Kidney glomerular epithelial cell (primary cell): ENCODE measurements around the gene ABCC6.
"Not testable (repeated sequence)": the region's sequence is repeated elsewhere in the genome, so short reads cannot be mapped to it uniquely, and the experiment has no call there.

Experiments
- DNase-seq: peaks from one replicate; lab custom pipeline; 2025; lab: John Stamatoyannopoulos, UW

The ABCC6 gene

GRCh38 chr16:16161319-16161718, 62.0 kb downstream of the ABCC6 start:
- DNase-seq = no peak

GRCh38 chr16:16159662-16160061, 63.6 kb downstream of the ABCC6 start:
- DNase-seq = no peak

GRCh38 chr16:16158741-16159374, 64.4 kb downstream of the ABCC6 start:
- DNase-seq = no peak

GRCh38 chr16:16158082-16158658, 65.1 kb downstream of the ABCC6 start:
- no peak for DNase-seq

GRCh38 chr16:16157166-16157565, 66.1 kb downstream of the ABCC6 start:
- no peak for DNase-seq

- DNase-seq = no peak
Measured at GRCh38 chr16:16155234-16155633, 68.1 kb downstream of the ABCC6 start.

- no peak for DNase-seq
Measured at GRCh38 chr16:16154281-16154951, 68.9 kb downstream of the ABCC6 start.

- not testable (repeated sequence) for DNase-seq
Measured at GRCh38 chr16:16153000-16153399, 70.3 kb downstream of the ABCC6 start.

- no peak for DNase-seq
Measured at GRCh38 chr16:16151315-16151714, 72.0 kb downstream of the ABCC6 start.

GRCh38 chr16:16150878-16151152, 72.5 kb downstream of the ABCC6 start:
- DNase-seq = no peak

GRCh38 chr16:16150117-16150877, 73.0 kb downstream of the ABCC6 start:
- no peak for DNase-seq

GRCh38 chr16:16149710-16150116, 73.6 kb downstream of the ABCC6 start:
- DNase-seq = no peak

- DNase-seq = peak; percentile 53
Measured at GRCh38 chr16:16148755-16149154, 74.5 kb downstream of the ABCC6 start.

GRCh38 chr16:16148000-16148599, 75.2 kb downstream of the ABCC6 start:
- DNase-seq = peak; percentile 30

- no peak for DNase-seq
Measured at GRCh38 chr16:16147316-16147999, 75.8 kb downstream of the ABCC6 start.

- no peak for DNase-seq
Measured at GRCh38 chr16:16146380-16147315, 76.6 kb downstream of the ABCC6 start.

GRCh38 chr16:16145286-16145685, 78.0 kb downstream of the ABCC6 start:
- DNase-seq = no peak

- DNase-seq = peak; percentile 66
Measured at GRCh38 chr16:16144416-16144815, 78.9 kb downstream of the ABCC6 start.

- peak; percentile 53 for DNase-seq
Measured at GRCh38 chr16:16143931-16144330, 79.4 kb downstream of the ABCC6 start.

GRCh38 chr16:16143038-16143763, 80.1 kb downstream of the ABCC6 start:
- DNase-seq = no peak
